ENCODE data around the gene LCA5.

LCA5 gene

GRCh38 chr6:79557673-79558467, 20.6 kb upstream of the LCA5 start:
- H3K4me3 ChIP-seq (ENCODE audit: low read length), result no peak overlapping the region
- H3K9ac ChIP-seq (ENCODE audit: low read depth, low read length), result no peak overlapping the region
- no peaks in the 10 kb centered on the region for H3K9me3 ChIP-seq (ENCODE audit: insufficient read depth, low read depth, low read length)
- H3K27me3 ChIP-seq (ENCODE audit: insufficient read depth, low read length), result no peaks in the 10 kb centered on the region
- H3K4me1 ChIP-seq (ENCODE audit: insufficient read depth, low read length), result peaks cover 6% of the 10 kb centered on the region; the same call in 1 of the 2 replicates
- H3K27ac ChIP-seq (ENCODE audit: low read length), result no peak overlapping the region
- H3K36me3 ChIP-seq (ENCODE audit: insufficient read depth, low read depth, low read length), result no peaks in the 10 kb centered on the region

- H3K27me3 ChIP-seq (ENCODE audit: insufficient read depth, low read length), result no peaks in the 10 kb centered on the region
- no peak overlapping the region for H3K4me3 ChIP-seq (ENCODE audit: low read length)
- peaks cover 6% of the 10 kb centered on the region; the same call in 1 of the 2 replicates for H3K4me1 ChIP-seq (ENCODE audit: insufficient read depth, low read length)
- no peaks in the 10 kb centered on the region for H3K36me3 ChIP-seq (ENCODE audit: insufficient read depth, low read depth, low read length)
- no peaks in the 10 kb centered on the region for H3K9me3 ChIP-seq (ENCODE audit: insufficient read depth, low read depth, low read length)
- no peak overlapping the region for H3K9ac ChIP-seq (ENCODE audit: low read depth, low read length)
- no peak overlapping the region for H3K27ac ChIP-seq (ENCODE audit: low read length)
Measured at GRCh38 chr6:79554305-79554704, 17.1 kb upstream of the LCA5 start.

- no peak overlapping the region for H3K9ac ChIP-seq (ENCODE audit: low read depth, low read length)
- peaks cover 6% of the 10 kb centered on the region; the same call in 1 of the 2 replicates for H3K4me1 ChIP-seq (ENCODE audit: insufficient read depth, low read length)
- H3K4me3 ChIP-seq (ENCODE audit: low read length), result no peak overlapping the region
- no peaks in the 10 kb centered on the region for H3K27me3 ChIP-seq (ENCODE audit: insufficient read depth, low read length)
- H3K36me3 ChIP-seq (ENCODE audit: insufficient read depth, low read depth, low read length), result no peaks in the 10 kb centered on the region
- no peak overlapping the region for H3K27ac ChIP-seq (ENCODE audit: low read length)
- no peaks in the 10 kb centered on the region for H3K9me3 ChIP-seq (ENCODE audit: insufficient read depth, low read depth, low read length)
Measured at GRCh38 chr6:79551401-79551800, 14.2 kb upstream of the LCA5 start.

GRCh38 chr6:79548304-79548703, 11.1 kb upstream of the LCA5 start:
- no peak overlapping the region for H3K4me3 ChIP-seq (ENCODE audit: low read length)
- no peaks in the 10 kb centered on the region for H3K36me3 ChIP-seq (ENCODE audit: insufficient read depth, low read depth, low read length)
- peaks cover 25% of the 10 kb centered on the region; the same call in 1 of the 2 replicates for H3K4me1 ChIP-seq (ENCODE audit: insufficient read depth, low read length)
- no peaks in the 10 kb centered on the region for H3K9me3 ChIP-seq (ENCODE audit: insufficient read depth, low read depth, low read length)
- H3K27me3 ChIP-seq (ENCODE audit: insufficient read depth, low read length), result no peaks in the 10 kb centered on the region
- no peak overlapping the region for H3K27ac ChIP-seq (ENCODE audit: low read length)
- H3K9ac ChIP-seq (ENCODE audit: low read depth, low read length), result no peak overlapping the region

- H3K9me3 ChIP-seq (ENCODE audit: insufficient read depth, low read depth, low read length), result no peaks in the 10 kb centered on the region
- H3K36me3 ChIP-seq (ENCODE audit: insufficient read depth, low read depth, low read length), result 0 out of 2 replicates have a peak, but pooled peaks cover 3% of the 10 kb centered on the region
- H3K27ac ChIP-seq (ENCODE audit: low read length), result no peak overlapping the region
- H3K9ac ChIP-seq (ENCODE audit: low read depth, low read length), result no peak overlapping the region
- no peak overlapping the region for H3K4me3 ChIP-seq (ENCODE audit: low read length)
- H3K4me1 ChIP-seq (ENCODE audit: insufficient read depth, low read length), result peaks cover 25% of the 10 kb centered on the region; the same call in 1 of the 2 replicates
- H3K27me3 ChIP-seq (ENCODE audit: insufficient read depth, low read length), result no peaks in the 10 kb centered on the region
Measured at GRCh38 chr6:79546186-79546585, 9.0 kb upstream of the LCA5 start.

- H3K27ac ChIP-seq (ENCODE audit: low read length), result no peak overlapping the region
- no peaks in the 10 kb centered on the region for H3K27me3 ChIP-seq (ENCODE audit: insufficient read depth, low read length)
- H3K4me1 ChIP-seq (ENCODE audit: insufficient read depth, low read length), result peaks cover 25% of the 10 kb centered on the region; the same call in 1 of the 2 replicates
- no peaks in the 10 kb centered on the region for H3K9me3 ChIP-seq (ENCODE audit: insufficient read depth, low read depth, low read length)
- H3K36me3 ChIP-seq (ENCODE audit: insufficient read depth, low read depth, low read length), result 0 out of 2 replicates have a peak, but pooled peaks cover 3% of the 10 kb centered on the region
- peak overlapping the region; percentile 31; the same call in 1 of the 2 replicates for H3K4me3 ChIP-seq (ENCODE audit: low read length)
- peak overlapping the region; percentile 2; the same call in 1 of the 2 replicates for H3K9ac ChIP-seq (ENCODE audit: low read depth, low read length)
Measured at GRCh38 chr6:79544939-79545450, 7.8 kb upstream of the LCA5 start.

GRCh38 chr6:79544299-79544927, 7.2 kb upstream of the LCA5 start:
- no peak overlapping the region for H3K27ac ChIP-seq (ENCODE audit: low read length)
- 0 out of 2 replicates have a peak, but pooled peaks cover 3% of the 10 kb centered on the region for H3K36me3 ChIP-seq (ENCODE audit: insufficient read depth, low read depth, low read length)
- peaks cover 25% of the 10 kb centered on the region; the same call in 1 of the 2 replicates for H3K4me1 ChIP-seq (ENCODE audit: insufficient read depth, low read length)
- no peaks in the 10 kb centered on the region for H3K27me3 ChIP-seq (ENCODE audit: insufficient read depth, low read length)
- H3K4me3 ChIP-seq (ENCODE audit: low read length), result peak overlapping the region; percentile 31; the same call in 1 of the 2 replicates
- no peaks in the 10 kb centered on the region for H3K9me3 ChIP-seq (ENCODE audit: insufficient read depth, low read depth, low read length)
- H3K9ac ChIP-seq (ENCODE audit: low read depth, low read length), result peak overlapping the region; percentile 30; the same call in 1 of the 2 replicates

GRCh38 chr6:79543886-79544285, 6.7 kb upstream of the LCA5 start:
- Histone ChIP-seq H3K4me1 (ENCODE audit: insufficient read depth, low read length) (peaks cover 25% of the 10 kb centered on the region; the same call in 1 of the 2 replicates), H3K9ac (ENCODE audit: low read depth, low read length) (peak overlapping the region; percentile 30; the same call in 1 of the 2 replicates), H3K36me3 (ENCODE audit: insufficient read depth, low read depth, low read length) (0 out of 2 replicates have a peak, but pooled peaks cover 3% of the 10 kb centered on the region), H3K9me3 (ENCODE audit: insufficient read depth, low read depth, low read length) (no peaks in the 10 kb centered on the region), H3K27me3 (ENCODE audit: insufficient read depth, low read length) (no peaks in the 10 kb centered on the region), H3K27ac (ENCODE audit: low read length) (no peak overlapping the region), H3K4me3 (ENCODE audit: low read length) (0 out of 2 replicates have a peak overlapping the region, but pooled peaks have one; percentile 31)

GRCh38 chr6:79543411-79543810, 6.2 kb upstream of the LCA5 start:
- Histone ChIP-seq H3K9me3 (ENCODE audit: insufficient read depth, low read depth, low read length) (no peaks in the 10 kb centered on the region), H3K9ac (ENCODE audit: low read depth, low read length) (no peak overlapping the region), H3K36me3 (ENCODE audit: insufficient read depth, low read depth, low read length) (0 out of 2 replicates have a peak, but pooled peaks cover 3% of the 10 kb centered on the region), H3K27ac (ENCODE audit: low read length) (no peak overlapping the region), H3K27me3 (ENCODE audit: insufficient read depth, low read length) (no peaks in the 10 kb centered on the region), H3K4me1 (ENCODE audit: insufficient read depth, low read length) (peaks cover 29% of the 10 kb centered on the region; the same call in 1 of the 2 replicates), H3K4me3 (ENCODE audit: low read length) (no peak overlapping the region)

- Histone ChIP-seq H3K9me3 (ENCODE audit: insufficient read depth, low read depth, low read length) (no peaks in the 10 kb centered on the region), H3K27ac (ENCODE audit: low read length) (no peak overlapping the region), H3K36me3 (ENCODE audit: insufficient read depth, low read depth, low read length) (0 out of 2 replicates have a peak, but pooled peaks cover 3% of the 10 kb centered on the region), H3K9ac (ENCODE audit: low read depth, low read length) (peak overlapping the region; percentile 83; the same call in 1 of the 2 replicates), H3K4me3 (ENCODE audit: low read length) (peak overlapping the region; percentile 96), H3K4me1 (ENCODE audit: insufficient read depth, low read length) (peaks cover 8% of the 10 kb centered on the region; the same call in 1 of the 2 replicates), H3K27me3 (ENCODE audit: insufficient read depth, low read length) (no peaks in the 10 kb centered on the region)
Measured at GRCh38 chr6:79538106-79538971, 1.1 kb upstream of the LCA5 start.

- Histone ChIP-seq H3K9ac (ENCODE audit: low read depth, low read length) (peak overlapping the region; percentile 80; the same call in 1 of the 2 replicates), H3K9me3 (ENCODE audit: insufficient read depth, low read depth, low read length) (no peaks in the 10 kb centered on the region), H3K27ac (ENCODE audit: low read length) (no peak overlapping the region), H3K4me1 (ENCODE audit: insufficient read depth, low read length) (peaks cover 8% of the 10 kb centered on the region; the same call in 1 of the 2 replicates), H3K27me3 (ENCODE audit: insufficient read depth, low read length) (no peaks in the 10 kb centered on the region), H3K36me3 (ENCODE audit: insufficient read depth, low read depth, low read length) (0 out of 2 replicates have a peak, but pooled peaks cover 3% of the 10 kb centered on the region), H3K4me3 (ENCODE audit: low read length) (peak overlapping the region; percentile 96)
Measured at GRCh38 chr6:79536585-79536953, 661 bp downstream of the LCA5 start.
